ENCODE measurements around the gene ZNF385B.

GRCh38 chr2:179744401-179744800, 117.0 kb downstream of the ZNF385B start:
- TF ChIP-seq CTCF (IDR thresholded peaks at IDR 0.05; ENCODE audit: low read depth, low read length, missing input control) = no peak
- no peak for TF ChIP-seq ZBTB33 (IDR thresholded peaks at IDR 0.05)
- TF ChIP-seq RAD21 (IDR thresholded peaks at IDR 0.05) = no peak
- TF ChIP-seq, protein P1, sequence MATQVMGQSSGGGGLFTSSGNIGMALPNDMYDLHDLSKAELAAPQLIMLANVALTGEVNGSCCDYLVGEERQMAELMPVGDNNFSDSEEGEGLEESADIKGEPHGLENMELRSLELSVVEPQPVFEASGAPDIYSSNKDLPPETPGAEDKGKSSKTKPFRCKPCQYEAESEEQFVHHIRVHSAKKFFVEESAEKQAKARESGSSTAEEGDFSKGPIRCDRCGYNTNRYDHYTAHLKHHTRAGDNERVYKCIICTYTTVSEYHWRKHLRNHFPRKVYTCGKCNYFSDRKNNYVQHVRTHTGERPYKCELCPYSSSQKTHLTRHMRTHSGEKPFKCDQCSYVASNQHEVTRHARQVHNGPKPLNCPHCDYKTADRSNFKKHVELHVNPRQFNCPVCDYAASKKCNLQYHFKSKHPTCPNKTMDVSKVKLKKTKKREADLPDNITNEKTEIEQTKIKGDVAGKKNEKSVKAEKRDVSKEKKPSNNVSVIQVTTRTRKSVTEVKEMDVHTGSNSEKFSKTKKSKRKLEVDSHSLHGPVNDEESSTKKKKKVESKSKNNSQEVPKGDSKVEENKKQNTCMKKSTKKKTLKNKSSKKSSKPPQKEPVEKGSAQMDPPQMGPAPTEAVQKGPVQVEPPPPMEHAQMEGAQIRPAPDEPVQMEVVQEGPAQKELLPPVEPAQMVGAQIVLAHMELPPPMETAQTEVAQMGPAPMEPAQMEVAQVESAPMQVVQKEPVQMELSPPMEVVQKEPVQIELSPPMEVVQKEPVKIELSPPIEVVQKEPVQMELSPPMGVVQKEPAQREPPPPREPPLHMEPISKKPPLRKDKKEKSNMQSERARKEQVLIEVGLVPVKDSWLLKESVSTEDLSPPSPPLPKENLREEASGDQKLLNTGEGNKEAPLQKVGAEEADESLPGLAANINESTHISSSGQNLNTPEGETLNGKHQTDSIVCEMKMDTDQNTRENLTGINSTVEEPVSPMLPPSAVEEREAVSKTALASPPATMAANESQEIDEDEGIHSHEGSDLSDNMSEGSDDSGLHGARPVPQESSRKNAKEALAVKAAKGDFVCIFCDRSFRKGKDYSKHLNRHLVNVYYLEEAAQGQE (IDR thresholded peaks at IDR 0.05) = no peak
- TF ChIP-seq TAF1 (conservative IDR thresholded peaks at IDR 0.05) = no peak
- TF ChIP-seq, protein P2, sequence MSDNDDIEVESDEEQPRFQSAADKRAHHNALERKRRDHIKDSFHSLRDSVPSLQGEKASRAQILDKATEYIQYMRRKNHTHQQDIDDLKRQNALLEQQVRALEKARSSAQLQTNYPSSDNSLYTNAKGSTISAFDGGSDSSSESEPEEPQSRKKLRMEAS (IDR thresholded peaks at IDR 0.05) = no peak
- TF ChIP-seq JUND (IDR thresholded peaks at IDR 0.05) = no peak
- no peak for TF ChIP-seq FOXA1 (IDR thresholded peaks at IDR 0.05)
- no peak for TF ChIP-seq EGR1 (IDR thresholded peaks at IDR 0.05; ENCODE audit: low read depth in 2 of 2)
